Fibroblast of lung (primary cell): ENCODE data around the gene GAK. TPM values are rescaled to one million over a fixed set of nuclear protein-coding genes. Genes with fewer than 3 reads are reported as not detected.

Experiments
- DNase-seq, 2 donors: peaks; one replicate each; pipeline versions ENCODE4 v3.0.0 to v3.0.0-alpha.2; 2010; ENCODE audit warnings: low read depth in 2 of 2
- H2AFZ ChIP-seq: 2 replicates; pipeline ENCODE4 v1.5.1; 2012; ENCODE audit warnings: low read length, control low read depth, inconsistent platforms
- H3K27ac ChIP-seq: 2 replicates; pipeline ENCODE4 v1.5.1; 2011; ENCODE audit warnings: low read length, control low read depth; ENCODE audit not compliant: insufficient read depth
- H3K27me3 ChIP-seq: 2 replicates; pipeline ENCODE4 v1.5.1; 2011; ENCODE audit warnings: mild to moderate bottlenecking, low read length; ENCODE audit not compliant: control insufficient read depth, insufficient read depth
- H3K36me3 ChIP-seq: 2 replicates; pipeline ENCODE4 v1.5.1; 2011; ENCODE audit warnings: low read length; ENCODE audit not compliant: control insufficient read depth, insufficient read depth
- H3K4me1 ChIP-seq: 2 replicates; pipeline ENCODE4 v1.5.1; 2011; ENCODE audit warnings: low read length; ENCODE audit not compliant: control insufficient read depth, insufficient read depth; ENCODE audit errors: extremely low read depth
- H3K4me2 ChIP-seq: 2 replicates; pipeline ENCODE4 v1.5.1; 2011; ENCODE audit warnings: low read length, control low read depth; ENCODE audit not compliant: insufficient read depth; ENCODE audit errors: extremely low read depth
- H3K4me3 ChIP-seq, 4 experiments: fragments of 200-600 bp in 1 of 4; sonication (generic) in 1 of 4; replicated peaks in 1 of 4; 2 replicates each; pipeline ENCODE4 v1.5.1; 2011 to 2016; ENCODE audit warnings: low read length in 4 of 4, low read depth in 3 of 4, mild to moderate bottlenecking in 3 of 4, control low read depth in 2 of 4, inconsistent platforms in 1 of 4, mixed read lengths in 1 of 4; ENCODE audit not compliant: insufficient read depth in 1 of 4; ENCODE audit errors: control extremely low read depth in 1 of 4
- H3K79me2 ChIP-seq: 2 replicates; pipeline ENCODE4 v1.5.1; 2012; ENCODE audit warnings: mild to moderate bottlenecking, low read length, inconsistent platforms; ENCODE audit not compliant: control insufficient read depth, insufficient read depth
- H3K9ac ChIP-seq: 2 replicates; pipeline ENCODE4 v1.5.1; 2011; ENCODE audit warnings: mild to moderate bottlenecking, low read length, control low read depth; ENCODE audit not compliant: insufficient read depth
- H3K9me3 ChIP-seq: 2 replicates; pipeline ENCODE4 v1.5.1; 2012; ENCODE audit warnings: low read depth, low read length; ENCODE audit not compliant: control insufficient read depth, insufficient read depth
- H4K20me1 ChIP-seq: 2 replicates; pipeline ENCODE4 v1.5.1; 2011; ENCODE audit warnings: low read length; ENCODE audit not compliant: control insufficient read depth, insufficient read depth; ENCODE audit errors: extremely low read depth
- CTCF ChIP-seq, 2 donors: IDR thresholded peaks in 1 of 2; conservative IDR thresholded peaks in 1 of 2; 1 replicate in 1 of 2; 2 replicates in 1 of 2; pipeline ENCODE4 v1.5.1; 2011 to 2012; ENCODE audit warnings: low read length in 2 of 2, control low read depth in 1 of 2, inconsistent platforms in 1 of 2, low read depth in 1 of 2, mild to moderate bottlenecking in 1 of 2
- EZH2 ChIP-seq: IDR thresholded peaks from 2 replicates; pipeline ENCODE4 v1.5.1; 2012; ENCODE audit warnings: low read length, control low read depth, mild to moderate bottlenecking; ENCODE audit errors: missing control alignments
- polyA plus RNA-seq, 2 donors: library from polyadenylated mRNA; depleted of rRNA in 1 of 2; stranded (reverse) in 1 of 2; unstranded in 1 of 2; fragments of >200 nt; gene quantifications; 2 replicates each; pipeline ENCODE4 v1.2.1, GENCODE V29; 2011 to 2012; ENCODE audit warnings: missing spikeins in 1 of 2
- total RNA-seq: library from RNA; depleted of rRNA; stranded (reverse); fragments of >200 nt; gene quantifications from 2 replicates; pipeline ENCODE4 v1.2.1, GENCODE V29; 2014

Gene GAK
- total and polyA plus RNA-seq, 2 donors (not counting 1 experiment from before 2014, with no cell fraction given): 10.1 to 48.2 TPM

- Histone ChIP-seq H4K20me1 (no peaks in the 10 kb centered on the region), H3K4me1 (no peaks in the 10 kb centered on the region), H3K9me3 (no peaks in the 10 kb centered on the region), H3K4me2 (no peak overlapping the region), H3K9ac (no peak overlapping the region), H3K27me3 (no peaks in the 10 kb centered on the region), H3K27ac (no peak overlapping the region), H3K36me3 (no peaks in the 10 kb centered on the region), H3K4me3 (no peak overlapping the region), H2AFZ (no peak overlapping the region), H3K79me2 (no peaks in the 10 kb centered on the region)
- DNase-seq: no peak
- TF ChIP-seq CTCF (conservative IDR thresholded peaks at IDR 0.05 in 1 of 2, IDR thresholded peaks at IDR 0.05 in 1 of 2; ENCODE audit: low read depth in 1 of 2, low read length in 2 of 2) (no peak), EZH2 (no peak)
Observed at GRCh38 chr4:833731-834367, 98.3 kb downstream of the GAK start.

GRCh38 chr4:833156-833555, 99.0 kb downstream of the GAK start:
- Histone ChIP-seq H4K20me1 (no peaks in the 10 kb centered on the region), H2AFZ (no peak overlapping the region), H3K9ac (no peak overlapping the region), H3K79me2 (no peaks in the 10 kb centered on the region), H3K4me1 (no peaks in the 10 kb centered on the region), H3K4me2 (no peak overlapping the region), H3K27me3 (peaks cover 3% of the 10 kb centered on the region), H3K9me3 (no peaks in the 10 kb centered on the region), H3K27ac (no peak overlapping the region), H3K36me3 (no peaks in the 10 kb centered on the region), H3K4me3 (no peak overlapping the region)
- DNase-seq: no peak
- TF ChIP-seq CTCF (conservative IDR thresholded peaks at IDR 0.05 in 1 of 2, IDR thresholded peaks at IDR 0.05 in 1 of 2; ENCODE audit: low read depth in 1 of 2, low read length in 2 of 2) (no peak), EZH2 (no peak)

GRCh38 chr4:832536-832935, 99.6 kb downstream of the GAK start:
- H3K4me1 ChIP-seq: no peaks in the 10 kb centered on the region
- H3K36me3 ChIP-seq: no peaks in the 10 kb centered on the region
- H3K4me3 ChIP-seq: no peak overlapping the region
- no peak overlapping the region for H3K9ac ChIP-seq
- no peaks in the 10 kb centered on the region for H4K20me1 ChIP-seq
- peaks cover 7% of the 10 kb centered on the region for H3K27me3 ChIP-seq
- no peaks in the 10 kb centered on the region for H3K9me3 ChIP-seq
- no peak for DNase-seq
- no peak overlapping the region for H2AFZ ChIP-seq
- no peak overlapping the region for H3K27ac ChIP-seq
- no peak overlapping the region for H3K4me2 ChIP-seq
- no peaks in the 10 kb centered on the region for H3K79me2 ChIP-seq
- no peak for TF ChIP-seq CTCF (conservative IDR thresholded peaks at IDR 0.05 in 1 of 2, IDR thresholded peaks at IDR 0.05 in 1 of 2; ENCODE audit: low read depth in 1 of 2, low read length in 2 of 2)
- no peak for TF ChIP-seq EZH2
